HAP-1 (cell line): ENCODE data around the gene CCDC85C.
A peak's percentile ranks its signal among the peaks of the same experiment; 100 is the strongest.

ENCODE experiments used
- DNase-seq, 2 experiments: peaks; one replicate each; pipeline ENCODE4 v3.0.0-alpha.2; 2016 to 2020; ENCODE audit warnings: low spot score in 2 of 2
- H3K27me3 ChIP-seq: fragments of 250-450 bp; sonication (Bioruptor Pico); 2 replicates; pipeline ENCODE4 v1.5.1; 2020; ENCODE audit warnings: low read depth, mild to moderate bottlenecking, moderate library complexity
- H3K36me3 ChIP-seq: fragments of 250-450 bp; sonication (Bioruptor Pico); replicated peaks from 2 replicates; pipeline ENCODE4 v1.5.1; 2020; ENCODE audit warnings: mild to moderate bottlenecking
- H3K4me1 ChIP-seq: fragments of 250-450 bp; sonication (Bioruptor Pico); 2 replicates; pipeline ENCODE4 v1.5.1; 2020; ENCODE audit warnings: mild to moderate bottlenecking
- H3K4me3 ChIP-seq: fragments of 250-450 bp; sonication (Bioruptor Pico); 2 replicates; pipeline ENCODE4 v1.5.1; 2020; ENCODE audit warnings: mild to moderate bottlenecking, moderate library complexity
- H3K9me3 ChIP-seq: fragments of 250-450 bp; sonication (Bioruptor Pico); 2 replicates; pipeline ENCODE4 v1.5.1; 2020; ENCODE audit warnings: mild to moderate bottlenecking, moderate library complexity
- in situ Hi-C: fragments of 300-500 bp; cut with MboI; formaldehyde crosslinking; loops from 3 replicates; pipeline ENCODE4 v1.14.3; 2020; ENCODE audit warnings: low sequenced_read_pairs, inconsistent platforms, mixed read lengths

The CCDC85C gene

DNA sequence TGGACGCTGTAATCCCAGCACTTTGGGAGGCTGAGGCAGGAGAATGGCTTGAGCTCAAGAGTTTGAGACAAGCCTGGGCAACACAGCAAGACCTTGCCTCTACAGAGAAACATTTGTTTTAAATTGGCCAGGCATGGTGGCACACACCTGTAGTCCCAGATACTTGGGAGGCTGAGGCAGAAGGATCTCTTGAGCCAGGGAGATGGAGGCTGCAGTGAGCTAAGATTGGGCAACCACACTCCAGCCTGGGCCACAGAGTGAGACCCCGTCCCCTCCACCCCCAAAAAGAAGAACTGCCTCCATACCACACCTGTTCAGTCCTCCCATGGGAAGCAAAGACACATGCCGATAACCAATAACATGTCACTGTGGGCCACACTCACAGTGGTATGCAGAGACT lies 19.2 kb downstream of the CCDC85C start:
- Histone ChIP-seq H3K4me3 (no peak overlapping the region), H3K36me3 (no peaks in the 10 kb centered on the region), H3K27me3 (no peaks in the 10 kb centered on the region), H3K9me3 (no peaks in the 10 kb centered on the region), H3K4me1 (no peaks in the 10 kb centered on the region)
- DNase-seq: no peak
- in situ Hi-C loops: no loop called here

DNA sequence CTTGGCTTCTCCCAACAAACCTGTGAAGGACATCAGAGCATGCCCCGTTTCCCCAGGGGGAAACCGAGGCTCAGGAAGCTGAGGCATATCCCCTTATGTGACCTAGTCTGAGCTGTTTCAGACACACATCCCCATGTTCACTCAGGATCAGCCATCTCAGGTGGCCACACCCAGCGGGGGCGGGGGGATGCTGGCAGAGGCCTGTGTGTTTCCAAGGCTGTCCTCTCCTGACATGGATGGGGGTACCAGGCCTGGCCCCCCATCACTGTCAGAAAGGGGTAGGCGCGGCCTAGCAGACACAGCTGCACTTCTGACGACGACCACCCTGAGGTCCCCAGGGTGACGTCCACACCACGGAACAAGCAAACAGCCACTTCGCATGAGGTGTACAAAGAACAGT lies 22.1 kb downstream of the CCDC85C start:
- no peaks in the 10 kb centered on the region for H3K4me1 ChIP-seq
- no peaks in the 10 kb centered on the region; the same call in 1 of the 2 replicates for H3K36me3 ChIP-seq
- no peak for DNase-seq
- H3K27me3 ChIP-seq: no peaks in the 10 kb centered on the region
- no peaks in the 10 kb centered on the region for H3K9me3 ChIP-seq
- no peak overlapping the region for H3K4me3 ChIP-seq
- in situ Hi-C loops: no loop called here

DNA sequence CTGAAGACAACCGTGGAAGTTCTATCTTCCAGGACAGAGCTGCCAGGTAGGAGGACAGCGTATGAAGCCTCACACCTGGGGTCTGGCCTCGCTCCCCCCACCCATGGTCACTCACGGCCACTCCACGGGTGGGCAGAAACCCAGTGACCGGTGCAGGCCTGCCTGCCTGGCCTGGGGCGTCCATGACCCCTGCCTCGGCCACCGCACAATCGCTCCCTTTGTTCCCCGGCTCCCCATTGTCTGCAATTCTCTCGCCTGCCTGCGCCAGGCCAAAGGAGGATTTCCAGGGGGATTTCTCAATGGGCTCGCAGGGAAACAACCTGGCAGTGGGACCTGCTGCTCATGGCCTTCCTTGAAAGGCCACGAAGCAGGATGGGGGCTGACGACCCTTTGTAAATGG lies 22.6 kb downstream of the CCDC85C start:
- H3K9me3 ChIP-seq: no peaks in the 10 kb centered on the region
- H3K4me1 ChIP-seq: no peaks in the 10 kb centered on the region; the same call in 1 of the 2 replicates
- in situ Hi-C loops: no loop called here
- no peaks in the 10 kb centered on the region; the same call in 1 of the 2 replicates for H3K36me3 ChIP-seq
- no peak for DNase-seq
- H3K4me3 ChIP-seq: no peak overlapping the region
- no peaks in the 10 kb centered on the region for H3K27me3 ChIP-seq

DNA sequence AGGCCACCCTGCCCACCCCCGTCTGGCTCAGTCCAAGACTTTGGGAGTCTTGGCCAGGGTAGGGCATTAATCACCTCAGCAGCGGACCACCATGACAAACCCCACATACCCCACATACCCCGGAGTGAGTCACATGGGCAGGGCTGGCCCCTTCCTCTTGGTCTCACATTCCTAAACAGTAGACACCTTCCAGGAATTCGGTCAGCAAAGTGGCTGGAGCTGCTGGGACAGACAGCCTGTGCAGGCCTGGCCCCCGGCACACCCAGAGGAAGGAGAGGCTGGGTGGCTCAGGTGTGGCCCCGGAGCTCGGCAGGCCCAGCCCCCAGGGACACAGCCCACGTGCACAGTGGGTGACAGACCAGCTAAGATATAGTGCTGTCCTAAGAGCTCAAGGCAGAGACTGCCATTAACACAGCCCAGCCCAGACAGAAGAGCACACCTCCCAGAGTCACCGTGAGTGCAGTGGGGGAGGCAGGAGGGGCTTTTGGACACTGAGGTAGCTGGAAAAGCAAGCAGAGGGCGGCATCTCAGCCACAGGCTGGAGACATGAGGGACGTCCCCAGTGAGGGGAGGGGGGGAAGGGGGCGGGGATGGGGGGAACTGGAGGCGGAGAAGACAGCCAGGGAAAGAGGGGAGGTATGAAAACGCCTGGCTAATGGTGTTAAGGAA lies 24.0 kb downstream of the CCDC85C start:
- Histone ChIP-seq H3K36me3 (no peaks in the 10 kb centered on the region; the same call in 1 of the 2 replicates), H3K9me3 (no peaks in the 10 kb centered on the region), H3K4me3 (no peak overlapping the region), H3K27me3 (no peaks in the 10 kb centered on the region), H3K4me1 (peaks cover 6% of the 10 kb centered on the region)
- peak in 1 of 2 experiments; percentile 32 for DNase-seq
- in situ Hi-C loops: no loop called here

DNA sequence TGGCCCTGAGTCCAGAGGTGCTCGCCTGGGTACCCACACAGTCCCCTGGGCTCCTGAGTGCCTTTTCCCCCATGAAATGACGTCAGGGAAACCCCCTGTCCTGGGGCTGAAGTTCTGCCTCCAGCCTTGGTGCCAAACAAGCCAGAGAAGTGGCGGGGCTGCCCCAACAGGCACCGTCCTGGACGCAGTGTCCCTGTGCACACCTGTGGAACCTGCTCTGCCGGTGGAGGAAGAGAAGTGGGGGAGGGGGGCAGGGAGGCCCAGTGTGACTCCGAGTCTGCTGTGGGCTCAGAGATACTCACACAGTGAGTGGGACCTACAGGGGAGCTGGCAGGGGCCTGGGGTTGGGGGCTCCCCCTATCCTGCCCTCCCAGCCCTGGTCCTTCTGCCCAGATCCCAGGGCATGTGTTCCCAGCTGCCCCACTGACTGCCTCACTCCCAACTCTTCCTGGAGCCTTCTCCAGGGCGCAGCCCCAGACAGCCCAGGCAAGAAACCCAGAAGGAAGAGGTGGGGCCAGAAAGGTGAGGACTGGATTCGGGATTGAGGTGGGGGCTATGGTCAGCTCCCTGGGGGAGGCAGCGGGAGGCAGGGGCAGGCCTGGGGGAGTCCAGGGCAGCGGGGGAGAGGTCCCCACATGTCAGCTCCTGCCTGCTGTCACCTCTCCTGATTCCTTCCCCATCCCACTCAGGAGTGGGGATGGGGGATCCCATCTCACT lies 24.7 kb downstream of the CCDC85C start:
- Histone ChIP-seq H3K4me3 (no peak overlapping the region), H3K27me3 (no peaks in the 10 kb centered on the region), H3K9me3 (no peaks in the 10 kb centered on the region), H3K4me1 (peaks cover 14% of the 10 kb centered on the region), H3K36me3 (no peaks in the 10 kb centered on the region; the same call in 1 of the 2 replicates)
- in situ Hi-C loops: no loop called here
- no peak for DNase-seq

DNA sequence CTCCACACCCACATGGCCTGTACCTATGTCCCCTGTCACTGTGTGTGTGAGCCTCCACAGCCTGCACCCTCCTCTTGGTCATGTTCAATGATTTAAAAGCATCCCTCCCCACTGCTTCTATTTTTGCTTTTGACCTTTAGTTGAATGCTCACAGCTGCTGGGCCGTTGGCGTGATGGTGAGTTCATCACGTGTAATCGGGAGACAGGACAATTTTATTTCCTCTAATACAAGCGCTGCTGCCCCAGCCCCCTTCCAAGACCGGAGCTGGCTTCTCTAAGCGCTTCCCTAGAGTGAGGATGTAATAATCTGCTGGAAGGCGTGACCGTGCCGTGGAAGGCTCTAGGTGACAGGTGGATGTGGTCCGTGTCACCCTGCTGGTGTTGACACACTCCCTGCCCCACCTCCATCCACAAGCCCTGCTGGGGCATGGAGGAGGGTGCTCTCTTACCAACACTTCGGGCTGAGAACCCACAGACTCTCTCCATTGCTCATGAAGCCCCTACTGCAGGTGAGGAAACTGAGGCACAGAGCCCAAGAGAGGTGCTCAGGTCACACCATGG lies 25.4 kb downstream of the CCDC85C start:
- Histone ChIP-seq H3K4me3 (no peak overlapping the region), H3K4me1 (peaks cover 17% of the 10 kb centered on the region), H3K36me3 (no peaks in the 10 kb centered on the region; the same call in 1 of the 2 replicates), H3K27me3 (no peaks in the 10 kb centered on the region), H3K9me3 (no peaks in the 10 kb centered on the region)
- in situ Hi-C loops: no loop called here
- no peak for DNase-seq

DNA sequence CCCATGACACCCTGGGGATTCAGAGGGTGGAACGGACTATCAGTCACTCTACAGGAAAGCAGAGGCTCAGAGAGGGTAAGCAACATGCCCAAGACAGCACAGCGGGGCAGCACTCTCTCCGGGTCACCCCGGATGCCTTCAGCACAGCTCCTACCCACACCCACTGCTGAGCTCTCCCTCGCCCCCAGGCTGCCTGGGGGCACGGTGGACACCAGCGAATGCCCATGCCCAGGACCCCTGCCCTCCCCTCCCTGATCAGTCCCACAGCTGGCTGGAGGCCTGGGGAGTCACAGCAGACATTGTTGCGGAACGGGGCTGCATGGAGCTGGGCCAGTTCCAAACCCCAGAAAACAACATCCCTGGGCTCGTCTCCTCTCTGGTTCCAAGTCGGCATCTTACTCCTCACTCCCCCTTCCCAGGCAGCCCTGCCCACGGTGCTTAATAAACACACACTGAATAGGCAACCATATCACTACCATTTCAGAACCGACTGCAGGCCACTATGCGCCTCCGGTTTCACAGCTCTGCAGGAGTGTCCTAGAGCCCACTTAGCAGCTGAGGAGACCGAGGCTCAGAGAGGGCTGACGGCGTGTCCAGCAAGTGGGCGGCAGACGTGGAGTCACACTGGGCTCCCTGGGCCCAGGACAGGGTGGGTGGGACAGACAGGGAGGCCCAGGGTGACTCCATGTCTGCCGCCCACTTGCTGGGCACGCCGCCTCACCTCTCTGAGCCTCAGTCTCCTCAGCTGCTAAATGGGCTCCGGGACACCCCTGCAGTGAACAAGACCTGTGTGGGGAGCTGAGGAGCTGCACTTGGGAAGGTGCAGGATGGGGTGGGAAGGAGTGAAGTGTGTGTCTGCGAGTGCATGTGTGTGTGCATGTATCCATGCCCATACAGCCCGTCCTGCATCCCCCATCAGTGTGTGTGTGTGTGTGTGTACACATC lies 27.0 kb downstream of the CCDC85C start:
- H3K27me3 ChIP-seq: no peaks in the 10 kb centered on the region
- peaks cover 17% of the 10 kb centered on the region for H3K4me1 ChIP-seq
- in situ Hi-C loops: no loop called here
- H3K9me3 ChIP-seq: no peaks in the 10 kb centered on the region
- no peak overlapping the region for H3K4me3 ChIP-seq
- H3K36me3 ChIP-seq: no peaks in the 10 kb centered on the region; the same call in 1 of the 2 replicates
- no peak for DNase-seq

DNA sequence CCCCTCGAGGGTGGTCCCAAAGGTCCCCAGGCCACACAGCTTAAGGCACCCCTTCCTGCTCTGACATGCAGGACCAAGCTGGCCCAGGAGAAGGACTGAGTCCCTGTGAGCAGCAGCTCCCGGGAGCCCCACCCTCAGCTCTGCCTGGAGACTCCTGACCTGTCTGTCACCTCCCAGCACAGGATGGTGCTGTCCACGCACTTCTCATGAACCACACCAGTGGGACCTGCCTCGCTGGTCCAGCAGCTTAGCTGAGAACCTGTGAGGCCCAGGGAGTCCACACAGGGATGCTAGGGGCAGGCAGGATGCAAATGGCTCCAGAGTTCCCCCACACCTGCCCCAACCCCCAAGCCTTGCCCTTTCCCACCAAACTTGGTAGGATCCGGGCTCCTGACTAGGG lies 27.7 kb downstream of the CCDC85C start:
- DNase-seq: no peak
- peaks cover 17% of the 10 kb centered on the region for H3K4me1 ChIP-seq
- no peaks in the 10 kb centered on the region for H3K27me3 ChIP-seq
- in situ Hi-C loops: no loop called here
- H3K9me3 ChIP-seq: no peaks in the 10 kb centered on the region
- H3K36me3 ChIP-seq: no peaks in the 10 kb centered on the region; the same call in 1 of the 2 replicates
- no peak overlapping the region for H3K4me3 ChIP-seq

DNA sequence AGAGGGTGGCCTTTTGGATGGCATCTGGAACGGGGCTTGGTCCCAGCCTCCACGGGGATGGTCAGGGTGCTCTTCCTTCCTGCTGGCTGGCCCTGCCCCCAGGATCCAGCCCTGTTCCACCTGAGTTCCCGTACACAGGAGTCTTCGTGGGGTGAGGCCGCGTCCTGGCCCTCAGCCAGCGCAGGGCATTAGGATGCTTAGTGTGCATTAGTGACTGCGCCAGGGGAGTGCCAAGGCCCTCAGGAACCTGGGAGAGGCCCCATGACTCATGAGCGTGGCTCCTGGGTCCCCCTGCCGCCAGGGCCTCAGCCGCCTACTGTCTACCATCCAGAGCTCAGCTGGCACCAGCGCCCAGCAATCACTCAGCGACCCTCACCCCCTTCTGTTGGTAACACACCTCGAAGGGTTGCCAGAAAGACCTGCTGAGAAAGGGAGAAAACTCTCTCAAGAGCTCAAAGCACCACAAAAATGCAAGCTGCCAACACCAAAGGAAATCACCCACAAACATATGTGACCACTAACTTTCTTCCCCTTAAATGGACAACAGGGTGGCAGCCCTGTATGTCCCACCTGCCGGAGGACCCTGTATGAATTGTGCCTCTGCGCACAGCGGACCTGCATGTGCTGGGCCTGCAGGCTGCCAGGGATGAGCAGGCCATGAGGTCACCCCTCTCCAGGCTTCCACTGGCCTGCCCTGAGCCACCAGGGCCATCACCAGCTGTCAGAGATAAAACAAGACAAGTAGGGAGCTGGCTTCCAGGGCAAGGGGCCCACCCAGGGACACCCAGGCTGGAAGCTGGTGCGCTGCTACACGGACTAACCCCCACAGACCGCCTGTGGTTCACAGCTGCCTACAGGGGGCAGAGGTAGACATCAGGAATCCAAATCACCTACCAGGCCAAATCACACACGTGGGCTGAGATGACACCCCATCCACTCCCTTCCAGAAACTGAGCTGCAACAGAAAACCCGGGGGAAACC lies 28.7 kb downstream of the CCDC85C start:
- H3K27me3 ChIP-seq: no peaks in the 10 kb centered on the region
- in situ Hi-C loops: no loop called here
- peaks cover 17% of the 10 kb centered on the region for H3K4me1 ChIP-seq
- no peak overlapping the region for H3K4me3 ChIP-seq
- DNase-seq: peak in 1 of 2 experiments; percentile 37
- H3K36me3 ChIP-seq: no peaks in the 10 kb centered on the region; the same call in 1 of the 2 replicates
- H3K9me3 ChIP-seq: no peaks in the 10 kb centered on the region

DNA sequence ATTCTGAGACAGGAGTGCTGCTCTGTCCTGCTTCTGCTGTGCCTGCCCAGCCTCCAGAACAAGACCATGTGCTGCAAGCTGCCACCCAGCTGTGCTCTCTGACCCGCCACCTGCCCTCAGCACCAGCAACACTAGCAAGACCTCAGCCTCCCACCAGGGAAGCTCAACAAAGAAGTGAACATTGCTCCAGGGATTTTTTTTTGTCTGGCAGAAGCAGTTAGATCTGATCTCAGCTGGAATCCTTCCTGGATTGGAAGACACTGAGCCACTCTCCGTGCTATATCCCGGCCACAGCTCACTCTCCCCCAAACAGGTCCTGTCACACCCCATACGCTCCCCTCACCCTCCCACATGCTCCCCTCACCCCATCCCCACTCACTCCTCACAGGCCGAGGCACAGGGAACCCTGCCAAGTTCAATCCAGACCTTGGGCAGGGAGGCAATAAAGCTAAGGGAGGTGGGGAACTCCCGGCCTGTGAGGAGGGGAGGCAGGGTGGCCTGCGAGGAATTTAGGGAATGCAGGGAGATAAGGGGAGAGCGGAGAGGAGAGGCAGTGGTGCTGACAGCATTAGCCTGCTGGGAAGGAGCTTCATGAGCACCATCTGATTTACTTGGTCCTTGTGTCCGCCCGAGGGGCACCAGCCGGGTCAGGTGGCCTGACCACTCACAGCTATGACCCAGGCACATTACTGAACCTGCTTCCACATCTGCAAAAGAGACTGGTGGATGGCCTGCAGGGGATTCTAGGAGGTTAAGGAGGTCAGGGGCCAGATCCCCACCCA lies 29.7 kb downstream of the CCDC85C start:
- in situ Hi-C loops: no loop called here
- H3K9me3 ChIP-seq: no peaks in the 10 kb centered on the region
- H3K27me3 ChIP-seq: no peaks in the 10 kb centered on the region
- no peak overlapping the region for H3K4me3 ChIP-seq
- DNase-seq: peak; percentile 29 to 69
- peaks cover 17% of the 10 kb centered on the region for H3K4me1 ChIP-seq
- no peaks in the 10 kb centered on the region; the same call in 1 of the 2 replicates for H3K36me3 ChIP-seq

DNA sequence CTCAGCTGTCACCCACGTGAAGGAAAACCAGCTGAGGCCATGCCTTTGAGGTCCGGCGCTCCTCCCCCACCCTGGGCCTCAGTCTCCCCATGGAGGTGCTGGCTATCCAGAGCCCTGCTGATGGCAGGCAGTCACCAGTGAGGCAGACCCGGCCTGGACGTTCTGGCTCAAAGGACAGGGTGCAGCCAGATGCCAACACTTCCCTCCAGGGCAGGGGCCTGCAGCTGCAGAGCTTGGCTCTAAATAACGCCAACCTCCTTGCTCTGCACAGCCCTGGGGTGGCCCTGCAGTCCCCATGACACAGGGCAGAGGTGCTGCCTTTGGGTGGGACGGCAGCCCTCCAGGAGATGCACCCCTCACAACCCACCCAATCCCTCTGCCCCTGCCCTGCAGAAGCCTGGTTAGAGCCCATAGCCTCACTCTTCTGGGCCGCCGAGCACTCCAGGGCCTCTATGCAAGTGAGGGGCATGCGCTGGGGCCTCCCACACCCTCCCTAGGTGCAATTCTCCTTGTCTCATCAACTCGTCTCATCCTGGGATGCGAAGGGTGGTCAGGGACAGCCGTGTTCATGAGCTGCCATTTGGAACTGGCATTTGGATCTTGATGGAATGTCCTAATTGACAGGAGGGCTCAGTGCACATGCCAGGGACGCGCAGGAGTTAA lies 30.4 kb downstream of the CCDC85C start:
- no peaks in the 10 kb centered on the region for H3K27me3 ChIP-seq
- DNase-seq: no peak
- peaks cover 21% of the 10 kb centered on the region for H3K4me1 ChIP-seq
- no peaks in the 10 kb centered on the region for H3K9me3 ChIP-seq
- H3K36me3 ChIP-seq: no peaks in the 10 kb centered on the region; the same call in 1 of the 2 replicates
- no peak overlapping the region for H3K4me3 ChIP-seq
- in situ Hi-C loops: no loop called here

DNA sequence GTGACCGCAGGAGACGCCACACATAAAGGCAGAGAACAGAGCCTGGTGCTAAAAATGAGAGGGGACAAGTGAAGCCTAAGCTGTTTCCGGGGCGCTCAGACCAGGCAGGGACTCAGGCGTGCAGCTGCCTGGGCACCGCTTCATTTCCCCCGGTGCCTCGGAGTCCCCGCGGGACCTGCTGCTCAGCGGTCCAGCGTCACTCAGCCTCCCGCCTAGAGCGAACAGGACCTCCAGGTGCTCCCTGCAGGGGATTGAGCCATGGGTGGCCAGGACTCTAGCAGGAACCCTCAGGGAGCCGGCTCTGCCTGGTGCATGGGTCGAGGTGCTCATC lies 31.0 kb downstream of the CCDC85C start:
- in situ Hi-C loops: no loop called here
- no peak for DNase-seq
- Histone ChIP-seq H3K27me3 (no peaks in the 10 kb centered on the region), H3K9me3 (no peaks in the 10 kb centered on the region), H3K36me3 (no peaks in the 10 kb centered on the region), H3K4me1 (peaks cover 23% of the 10 kb centered on the region), H3K4me3 (no peak overlapping the region)
